Vagina (tissue), 2 donors: ENCODE results near the gene NRIP3. TPM values are rescaled to one million over a fixed set of nuclear protein-coding genes. Genes with fewer than 3 reads are reported as not detected.

Experiments used
- DNase-seq, 2 donors: peaks; one replicate each; pipeline ENCODE4 v3.0.0-alpha.2; 2017; ENCODE audit errors: extremely low spot score in 2 of 2
- H3K27ac ChIP-seq: fragments of 200-600 bp; sonication (generic); one replicate; pipeline ENCODE4 v1.5.1; 2019
- H3K27me3 ChIP-seq: fragments of 200-600 bp; sonication (generic); one replicate; pipeline ENCODE4 v1.5.1; 2019
- H3K36me3 ChIP-seq, 2 donors: fragments of 200-600 bp; sonication (generic); one replicate each; pipeline ENCODE4 v1.5.1; 2017 to 2019
- H3K4me1 ChIP-seq: fragments of 200-600 bp; sonication (generic); one replicate; pipeline ENCODE4 v1.5.1; 2019
- H3K4me3 ChIP-seq, 2 donors: fragments of 200-600 bp; sonication (generic); 1 replicate in 1 of 2; 2 replicates in 1 of 2; pipeline ENCODE4 v1.5.1; 2016 to 2019
- H3K9me3 ChIP-seq: fragments of 200-600 bp; sonication (generic); one replicate; pipeline ENCODE4 v1.5.1; 2019
- CTCF ChIP-seq, 3 experiments: fragments of 450-650 bp in 2 of 3; fragments of 200-600 bp in 1 of 3; sonication (generic) in 1 of 3; IDR thresholded peaks; one replicate each; pipeline ENCODE4 v1.5.1; 2017 to 2019; ENCODE audit warnings: antibody characterized with exemption in 3 of 3, mild to moderate bottlenecking in 2 of 3, moderate library complexity in 2 of 3
- POLR2A ChIP-seq, 2 donors: fragments of 450-650 bp; IDR thresholded peaks; one replicate each; pipeline ENCODE4 v1.6.1; 2017; ENCODE audit warnings: antibody characterized with exemption in 2 of 2, mild to moderate bottlenecking in 2 of 2, moderate library complexity in 2 of 2
- POLR2AphosphoS5 ChIP-seq, 2 donors: sonication (generic); formaldehyde crosslinking; IDR thresholded peaks; one replicate each; pipeline ENCODE4 v1.9.0; 2017; ENCODE audit warnings: antibody characterized with exemption in 2 of 2, mild to moderate bottlenecking in 2 of 2, low read depth in 1 of 2; ENCODE audit not compliant: insufficient read depth in 1 of 2
- intact Hi-C: fragments of 100-400 bp; cut with DNase I; formaldehyde crosslinking; loops from one replicate; pipeline ENCODE4 v1.15.1; 2023
- total RNA-seq: library from RNA; depleted of rRNA; stranded (reverse); fragments of >200 nt; gene quantifications from one replicate; pipeline ENCODE4 v1.2.3, GENCODE V29; 2016

The NRIP3 gene
- total RNA-seq, 1 donor from 2014 or later: 1.2 TPM

GRCh38 chr11:8971196-8971923 lies 32.4 kb downstream of the NRIP3 start:
- no peaks in the 10 kb centered on the region for H3K27me3 ChIP-seq
- no peaks in the 10 kb centered on the region for H3K9me3 ChIP-seq
- H3K36me3 ChIP-seq: no peaks in the 10 kb centered on the region
- TF ChIP-seq CTCF (IDR thresholded peaks at IDR 0.05) (no peak), POLR2AphosphoS5 (IDR thresholded peaks at IDR 0.05; ENCODE audit: insufficient read depth in 1 of 2, low read depth in 1 of 2) (no peak), POLR2A (IDR thresholded peaks at IDR 0.05) (no peak)
- H3K27ac ChIP-seq: no peak overlapping the region
- no peak overlapping the region for H3K4me3 ChIP-seq
- intact Hi-C loops: no loop called here
- no peaks in the 10 kb centered on the region for H3K4me1 ChIP-seq
- DNase-seq: no peak

GRCh38 chr11:8967184-8967583 lies 36.6 kb downstream of the NRIP3 start:
- no peaks in the 10 kb centered on the region for H3K9me3 ChIP-seq
- DNase-seq: no peak
- no peaks in the 10 kb centered on the region for H3K27me3 ChIP-seq
- H3K27ac ChIP-seq: no peak overlapping the region
- TF ChIP-seq POLR2AphosphoS5 (IDR thresholded peaks at IDR 0.05; ENCODE audit: insufficient read depth in 1 of 2, low read depth in 1 of 2) (no peak), CTCF (IDR thresholded peaks at IDR 0.05) (no peak), POLR2A (IDR thresholded peaks at IDR 0.05) (no peak)
- no peak overlapping the region for H3K4me3 ChIP-seq
- H3K36me3 ChIP-seq: no peaks in the 10 kb centered on the region
- H3K4me1 ChIP-seq: peaks cover 22% of the 10 kb centered on the region
- intact Hi-C loops: loop anchor here (10.0 kb wide), 1 partner anchor 282 kb away; the partner anchor contains the start of genes RPL27A and TRIM66

- intact Hi-C loops: loop anchor here (10.0 kb wide), 1 partner anchor 280 kb away; the partner anchor contains the start of genes RPL27A and TRIM66
- Histone ChIP-seq H3K9me3 (no peaks in the 10 kb centered on the region), H3K4me1 (peaks cover 25% of the 10 kb centered on the region), H3K36me3 (no peaks in the 10 kb centered on the region), H3K27me3 (no peaks in the 10 kb centered on the region), H3K27ac (peak within 1 kb of the TSS; percentile 93), H3K4me3 (peak within 1 kb of the TSS; percentile 89 to 91)
- TF ChIP-seq POLR2AphosphoS5 (IDR thresholded peaks at IDR 0.05; ENCODE audit: insufficient read depth in 1 of 2, low read depth in 1 of 2): peak; percentile 80 to 95
- peak in 1 of 2 donors; percentile 83 for TF ChIP-seq POLR2A (IDR thresholded peaks at IDR 0.05)
- TF ChIP-seq CTCF (IDR thresholded peaks at IDR 0.05): no peak
- peak in 1 of 2 donors; percentile 94 for DNase-seq
These were observed 39.2 kb downstream of the NRIP3 start, which contains the start of gene TMEM9B for GRCh38 chr11:8964324-8965320. TMEM9B (minus strand) TSS chr11:8964442; CDS start chr11:8964313, 129 bp downstream.

GRCh38 chr11:8963569-8964323 lies 40.1 kb downstream of the NRIP3 start:
- intact Hi-C loops: loop anchor here (10.0 kb wide), 1 partner anchor 279 kb away; the partner anchor contains the start of genes RPL27A and TRIM66
- peak overlapping the region; percentile 93 for H3K27ac ChIP-seq
- peak in 1 of 2 donors; percentile 90 for DNase-seq
- peaks cover 33% of the 10 kb centered on the region for H3K4me1 ChIP-seq
- H3K9me3 ChIP-seq: no peaks in the 10 kb centered on the region
- peak overlapping the region; percentile 89 to 91 for H3K4me3 ChIP-seq
- TF ChIP-seq POLR2AphosphoS5 (IDR thresholded peaks at IDR 0.05; ENCODE audit: insufficient read depth in 1 of 2, low read depth in 1 of 2) (no peak), CTCF (IDR thresholded peaks at IDR 0.05) (no peak), POLR2A (IDR thresholded peaks at IDR 0.05) (no peak)
- no peaks in the 10 kb centered on the region for H3K36me3 ChIP-seq
- no peaks in the 10 kb centered on the region for H3K27me3 ChIP-seq
